SHP77 (cell line): Measurements from ENCODE around the gene SH3RF3.

ENCODE experiments used
- DNase-seq, 2 experiments: peaks; one replicate each; lab custom pipeline; 2025; lab: John Stamatoyannopoulos, UW

The SH3RF3 gene

DNA sequence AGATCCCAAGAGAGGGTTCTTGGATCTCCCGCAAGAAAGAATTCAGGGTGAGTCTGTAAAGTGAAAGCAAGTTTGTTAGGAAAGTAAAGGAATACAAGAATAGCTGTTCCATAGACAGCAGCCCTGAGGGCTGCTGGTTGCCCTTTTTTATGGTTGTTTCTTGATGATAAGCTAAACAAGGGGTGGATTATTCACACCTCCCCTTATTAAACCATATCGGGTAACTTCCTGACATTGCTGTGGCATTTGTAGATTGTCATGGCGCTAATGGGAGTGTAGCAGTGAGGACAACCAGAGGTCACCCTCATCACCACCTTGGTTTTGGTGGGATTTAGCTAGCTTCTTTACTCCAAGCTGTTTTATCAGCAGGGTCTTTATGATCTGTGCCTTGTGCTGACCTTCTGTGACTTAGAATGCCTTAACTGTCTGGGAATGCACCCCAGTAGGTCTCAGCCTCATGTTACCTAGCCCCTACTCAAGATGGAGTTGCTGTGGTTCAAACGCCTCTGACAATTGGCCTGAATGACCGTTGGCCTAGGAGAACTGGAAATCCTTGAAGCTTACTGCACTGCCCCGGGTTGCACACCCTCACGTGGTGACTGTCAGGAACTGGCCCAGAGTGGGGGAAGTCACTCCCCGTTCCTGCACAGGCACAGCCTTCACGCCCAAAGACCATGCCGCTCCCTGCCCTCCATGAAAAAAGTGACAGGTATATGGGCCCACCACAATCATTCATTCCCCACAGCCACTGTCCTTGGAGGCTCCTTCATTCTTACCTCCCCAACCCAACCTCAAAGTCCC lies 347.8 kb downstream of the SH3RF3 start:
- DNase-seq, result no peak

GRCh38 chr2:109478906-109479493 lies 350.0 kb downstream of the SH3RF3 start:
- no peak for DNase-seq

DNA sequence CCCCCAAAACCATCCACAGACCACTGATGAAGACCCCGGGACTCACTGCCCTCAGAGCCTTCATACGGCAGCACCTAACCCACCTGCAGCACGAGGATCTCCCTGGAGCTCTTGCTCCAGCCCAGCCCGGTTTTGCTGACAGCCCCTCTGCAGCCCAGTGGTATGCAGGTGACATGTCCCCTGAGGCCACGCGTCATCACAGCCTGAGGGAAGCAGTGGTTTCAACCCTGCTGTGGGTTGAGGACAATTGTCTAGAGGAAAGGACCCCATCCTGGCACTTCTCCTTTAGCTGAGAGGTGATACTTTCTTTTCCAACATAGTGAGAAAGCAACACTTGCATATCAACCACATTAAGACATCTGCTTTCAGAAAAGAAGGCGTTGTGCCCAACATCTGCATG lies 350.8 kb downstream of the SH3RF3 start:
- no peak for DNase-seq

- peak in 1 of 2 experiments; percentile 1 for DNase-seq
Observed at GRCh38 chr2:109480486-109481195, 351.6 kb downstream of the SH3RF3 start.

DNA sequence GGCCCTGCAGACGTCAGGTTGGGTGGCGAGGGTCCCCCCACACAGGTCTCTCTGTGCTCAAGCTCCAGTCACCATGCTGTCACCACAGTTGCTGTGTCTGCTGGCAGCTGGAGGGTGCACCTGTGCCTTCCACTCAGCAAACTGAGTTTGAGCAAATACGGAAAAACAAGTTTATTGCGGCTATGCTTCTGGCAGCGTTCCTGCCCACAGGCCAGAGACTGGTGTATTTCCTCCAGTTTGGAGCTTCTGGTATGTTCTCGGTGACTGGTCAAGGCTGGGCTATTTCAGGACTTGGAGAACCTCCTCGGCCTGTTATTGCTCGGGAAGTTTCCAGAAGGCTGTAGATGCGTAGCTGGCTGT lies 352.2 kb downstream of the SH3RF3 start:
- DNase-seq, result no peak

GRCh38 chr2:109481599-109481998 lies 352.6 kb downstream of the SH3RF3 start:
- no peak for DNase-seq

DNA sequence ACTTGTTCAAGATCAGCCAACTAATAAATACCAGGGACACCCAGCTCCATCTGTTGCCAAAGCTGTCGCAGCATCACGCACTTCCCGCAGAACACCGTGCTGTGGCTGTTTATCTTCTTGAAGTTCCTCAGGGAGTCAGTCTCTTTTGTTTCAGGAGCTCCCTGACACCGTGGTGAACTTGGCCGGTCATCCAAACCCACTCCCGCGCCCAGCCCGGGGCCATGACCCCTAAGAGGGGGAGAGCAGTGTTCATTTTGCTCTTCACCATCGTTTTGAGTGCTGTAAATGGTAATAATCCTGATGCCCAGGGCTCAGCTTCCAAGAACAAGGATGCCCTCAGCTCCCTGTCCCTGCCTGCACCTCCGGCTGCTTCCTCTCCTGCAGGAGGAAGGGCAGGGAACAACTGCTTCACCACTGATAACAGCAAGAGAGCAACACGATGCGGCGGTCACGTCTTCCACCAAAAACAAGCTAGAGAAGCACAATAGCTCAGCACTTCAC lies 353.4 kb downstream of the SH3RF3 start:
- no peak for DNase-seq

DNA sequence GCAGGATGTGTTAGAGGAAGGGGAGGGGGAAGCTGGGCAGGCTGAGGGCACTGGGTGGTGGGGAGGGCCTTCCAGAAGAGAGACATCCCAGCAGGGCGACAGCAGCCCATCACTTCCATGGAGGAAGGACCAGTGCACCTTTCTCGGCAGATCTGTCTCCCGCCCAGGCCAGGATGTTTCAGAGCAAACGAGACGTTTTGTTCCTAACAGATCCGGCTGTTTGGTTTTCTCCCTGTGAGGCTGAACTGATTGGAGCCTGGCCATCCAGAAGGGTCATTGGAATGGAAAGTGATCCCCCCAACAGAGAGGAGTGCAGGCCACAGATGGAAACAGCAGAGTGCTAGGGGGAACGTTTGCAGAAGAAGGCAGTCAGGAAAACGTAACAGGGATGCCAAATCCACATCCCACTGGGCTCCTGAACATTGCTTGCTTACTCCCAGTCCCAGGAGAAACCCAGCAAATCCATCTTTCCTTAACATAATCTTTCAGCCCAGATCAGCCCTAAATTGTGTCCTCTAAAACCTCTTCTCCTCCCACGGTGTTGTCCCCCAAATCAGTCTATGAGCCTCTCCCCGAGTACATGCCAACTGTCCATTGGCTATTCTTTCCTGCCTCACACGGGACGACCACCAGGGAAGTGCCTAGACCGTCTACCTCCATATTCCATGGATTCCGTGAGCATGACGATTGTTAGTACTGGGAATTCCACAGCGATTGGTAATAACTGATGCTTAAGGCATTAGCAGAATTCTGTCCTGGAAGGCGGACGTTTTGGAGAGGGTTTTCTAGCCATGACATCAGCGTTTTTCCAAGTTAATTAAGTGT lies 357.9 kb downstream of the SH3RF3 start:
- DNase-seq, result no peak

GRCh38 chr2:109487536-109487869 lies 358.5 kb downstream of the SH3RF3 start:
- DNase-seq, result no peak

- no peak for DNase-seq
Observed at GRCh38 chr2:109487871-109488655, 359.1 kb downstream of the SH3RF3 start.

DNA sequence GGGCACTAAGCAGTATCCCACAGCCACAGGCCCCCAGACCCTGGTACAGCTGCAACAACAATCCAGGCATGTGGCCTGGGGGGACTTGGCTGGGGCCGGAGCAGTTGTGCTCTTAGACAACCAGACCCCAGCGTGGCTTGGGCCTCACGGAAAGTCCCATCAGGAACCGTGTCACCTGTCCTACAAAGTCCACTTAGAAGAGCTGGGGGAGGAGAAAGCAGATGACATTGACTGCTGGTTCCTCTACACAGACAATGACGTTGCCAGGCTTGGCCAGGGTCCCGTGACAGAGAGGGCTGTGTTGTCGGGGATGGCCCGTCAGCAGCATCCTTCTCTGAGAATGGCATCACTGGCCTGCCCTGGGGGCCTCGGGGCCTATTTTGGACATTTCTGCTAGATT lies 360.3 kb downstream of the SH3RF3 start:
- DNase-seq, result no peak

- no peak for DNase-seq
Observed at GRCh38 chr2:109493176-109493935, 364.4 kb downstream of the SH3RF3 start.

GRCh38 chr2:109494351-109494750 lies 365.3 kb downstream of the SH3RF3 start:
- no peak for DNase-seq

DNA sequence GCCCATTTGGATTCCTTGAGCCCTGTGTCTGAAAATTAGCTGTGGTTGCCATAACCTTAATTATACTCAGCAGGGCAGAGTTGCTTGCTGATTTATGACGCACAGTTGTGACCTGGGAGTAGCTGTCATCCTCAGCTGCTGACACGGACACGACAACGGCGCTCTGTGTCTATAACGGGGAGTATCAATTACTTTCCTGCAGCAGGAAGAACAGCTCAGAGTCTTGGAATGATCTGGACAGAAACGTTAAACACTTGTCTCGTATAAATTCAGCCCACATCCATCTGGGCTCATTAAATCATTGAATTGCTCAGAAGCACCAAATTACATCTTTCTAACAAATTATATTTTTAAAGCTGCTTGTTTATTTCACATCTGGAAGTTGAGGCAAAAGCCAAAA lies 368.5 kb downstream of the SH3RF3 start:
- DNase-seq, result no peak

- no peak for DNase-seq
Observed at GRCh38 chr2:109497911-109498870, 369.2 kb downstream of the SH3RF3 start.

DNA sequence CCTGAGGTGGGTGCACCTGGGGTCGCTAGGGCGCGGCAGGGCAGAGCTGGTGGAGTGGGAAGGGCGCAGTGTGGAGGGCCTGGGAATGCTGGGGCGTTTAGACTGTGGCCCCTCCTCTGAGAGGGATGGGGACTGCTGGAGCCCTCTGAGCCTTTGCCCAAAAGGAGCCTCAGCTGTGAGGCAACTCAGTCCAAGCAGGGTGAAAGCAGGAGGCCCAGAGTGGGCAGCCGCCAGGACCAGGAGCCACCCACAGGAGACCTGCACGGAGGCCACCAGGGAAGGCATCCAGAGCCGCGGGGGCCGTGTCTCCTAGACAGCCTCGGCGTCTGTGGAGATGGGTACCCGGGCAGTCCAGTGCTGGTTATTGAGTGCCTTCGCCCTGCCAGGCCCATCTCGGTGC lies 369.9 kb downstream of the SH3RF3 start:
- DNase-seq, result no peak

GRCh38 chr2:109499566-109499965 lies 370.6 kb downstream of the SH3RF3 start:
- no peak for DNase-seq

- no peak for DNase-seq
Observed at GRCh38 chr2:109500910-109501309, 371.9 kb downstream of the SH3RF3 start.

DNA sequence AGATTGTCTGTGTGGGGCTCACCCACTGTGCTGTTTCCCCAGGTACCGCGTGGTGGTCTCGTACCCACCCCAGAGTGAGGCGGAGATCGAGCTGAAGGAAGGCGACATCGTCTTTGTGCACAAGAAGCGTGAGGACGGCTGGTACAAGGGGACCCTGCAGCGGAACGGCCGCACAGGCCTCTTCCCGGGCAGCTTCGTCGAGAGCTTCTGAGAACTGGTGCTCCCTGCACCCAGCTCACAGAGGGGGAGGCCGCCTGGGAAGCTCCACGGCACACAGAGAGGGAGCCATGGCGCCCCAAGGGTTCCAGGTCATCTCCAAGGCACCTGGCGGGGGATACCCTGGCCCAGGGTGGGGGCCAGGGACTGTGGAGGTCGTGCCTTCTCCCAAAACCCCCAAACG lies 372.5 kb downstream of the SH3RF3 start:
- DNase-seq, result no peak

GRCh38 chr2:109503191-109503590 lies 374.2 kb downstream of the SH3RF3 start:
- DNase-seq, result no peak
